Skeletal muscle cell (primary cell): ENCODE measurements around the gene RIT2.

Experiments used
- DNase-seq: peaks from one replicate; pipeline ENCODE4 v3.0.0-alpha.2; 2010; ENCODE audit warnings: low read depth
- H3K4me3 ChIP-seq: 2 replicates; pipeline ENCODE4 v1.5.1; 2011; ENCODE audit warnings: low read depth, mild to moderate bottlenecking, control low read depth, low read length, moderate library complexity

The RIT2 gene

DNA sequence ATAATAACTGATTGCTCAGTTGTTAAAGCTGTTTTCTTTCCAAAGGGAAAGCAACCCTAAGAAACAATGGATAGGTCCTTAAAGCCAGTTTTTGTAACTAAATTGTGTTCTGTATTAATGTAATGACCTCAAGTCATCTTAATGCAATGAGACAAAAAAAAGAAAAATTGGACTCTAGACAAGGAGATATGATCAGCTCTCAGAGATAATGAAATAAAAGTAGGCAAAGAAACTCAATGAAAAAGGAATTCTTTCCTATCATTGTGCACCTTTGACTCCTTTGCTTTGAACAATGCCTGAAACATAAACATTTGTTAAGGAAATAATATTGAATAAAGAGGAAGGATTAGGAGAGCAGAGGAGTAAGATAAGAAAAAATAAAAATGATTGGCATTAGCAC lies 86.1 kb downstream of the RIT2 start:
- H3K4me3 ChIP-seq: no peak overlapping the region
- no peak for DNase-seq

GRCh38 chr18:43022874-43023273 lies 92.6 kb downstream of the RIT2 start:
- no peak overlapping the region for H3K4me3 ChIP-seq
- DNase-seq: no peak

GRCh38 chr18:43017622-43018021 lies 97.9 kb downstream of the RIT2 start:
- H3K4me3 ChIP-seq: no peak overlapping the region
- no peak for DNase-seq

GRCh38 chr18:43013486-43013885 lies 102.0 kb downstream of the RIT2 start:
- DNase-seq: no peak
- no peak overlapping the region for H3K4me3 ChIP-seq

- no peak overlapping the region for H3K4me3 ChIP-seq
- DNase-seq: no peak
Measured at GRCh38 chr18:43012951-43013350, 102.5 kb downstream of the RIT2 start.

DNA sequence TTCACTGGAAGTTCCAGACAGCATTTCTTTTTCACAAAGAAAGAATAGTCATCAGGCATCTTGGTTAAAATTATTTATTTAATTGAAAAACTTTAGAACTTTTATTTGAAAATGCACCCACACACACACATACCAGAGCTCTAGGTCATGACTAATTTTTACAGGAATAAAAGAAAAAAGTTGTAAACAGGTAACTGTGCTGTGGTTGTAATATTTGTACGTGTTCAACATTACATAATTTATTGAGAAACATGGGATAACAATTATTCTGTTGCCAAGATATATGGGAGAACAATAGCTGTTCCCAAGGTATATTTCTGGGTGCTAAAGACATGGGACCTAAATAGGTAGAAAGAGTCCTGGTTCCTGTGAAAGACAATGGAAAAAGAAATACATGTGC lies 104.9 kb downstream of the RIT2 start:
- H3K4me3 ChIP-seq: no peak overlapping the region
- no peak for DNase-seq

- no peak overlapping the region for H3K4me3 ChIP-seq
- no peak for DNase-seq
Measured at GRCh38 chr18:43009674-43010073, 105.8 kb downstream of the RIT2 start.

DNA sequence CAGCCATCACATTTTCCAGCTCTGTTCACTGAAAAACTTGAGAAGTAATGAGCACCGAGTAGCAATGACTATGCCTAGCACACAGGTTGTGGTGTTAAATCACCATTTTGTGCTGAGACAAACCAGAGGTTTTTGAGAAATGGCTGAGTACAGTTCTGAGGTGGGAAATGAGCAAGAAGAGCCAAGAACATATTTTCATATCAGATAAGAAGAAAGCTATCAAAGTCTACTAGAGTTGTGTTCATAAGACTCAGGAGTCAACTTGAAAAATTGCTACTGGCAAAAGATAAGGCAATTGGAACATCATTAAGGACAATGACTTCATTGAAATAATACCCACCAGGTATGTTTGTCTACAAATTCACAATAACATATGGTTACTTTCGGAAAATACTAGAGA lies 108.1 kb downstream of the RIT2 start:
- no peak overlapping the region for H3K4me3 ChIP-seq
- DNase-seq: no peak

DNA sequence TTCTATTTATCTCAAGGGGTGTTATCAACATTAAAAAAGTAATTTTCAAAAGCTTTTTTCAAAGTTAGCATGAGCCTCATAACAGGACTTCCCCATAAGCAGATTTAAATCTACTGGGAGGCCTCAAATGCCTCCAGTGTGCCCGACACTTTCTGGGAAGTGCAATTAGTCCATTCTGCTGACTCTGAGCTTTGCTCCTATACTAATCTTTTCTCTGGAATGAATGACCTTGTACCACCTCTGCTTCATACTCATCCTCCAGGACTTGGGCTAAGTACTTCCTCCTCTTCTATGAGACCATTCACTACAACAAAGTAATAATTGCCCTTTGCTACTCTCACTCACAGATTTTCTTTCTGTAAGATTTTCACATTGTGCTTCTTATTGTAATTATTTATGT lies 111.1 kb downstream of the RIT2 start:
- no peak overlapping the region for H3K4me3 ChIP-seq
- DNase-seq: no peak

DNA sequence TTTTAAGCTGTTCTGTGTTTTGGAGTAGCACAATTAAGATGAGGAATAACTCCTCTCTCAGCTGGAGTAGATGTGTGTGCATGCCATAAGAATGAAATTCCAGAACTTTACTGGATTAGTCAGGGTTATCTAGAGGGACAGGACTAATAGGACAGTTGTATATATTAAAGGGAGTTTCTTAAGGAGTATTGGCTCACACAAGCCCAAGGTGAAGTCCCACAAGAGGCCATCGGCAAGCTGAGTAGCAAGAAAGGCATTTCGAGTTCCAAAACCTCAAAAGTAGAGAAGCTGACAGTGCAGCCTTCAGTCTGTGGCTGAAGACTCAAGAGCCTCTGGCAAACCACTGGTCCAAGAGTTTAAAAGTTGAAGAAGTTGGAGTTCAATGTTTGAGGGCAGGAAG lies 113.7 kb downstream of the RIT2 start:
- DNase-seq: no peak
- no peak overlapping the region for H3K4me3 ChIP-seq

- H3K4me3 ChIP-seq: no peak overlapping the region
- DNase-seq: no peak
Measured at GRCh38 chr18:42996824-42997223, 118.7 kb downstream of the RIT2 start.

GRCh38 chr18:42980426-42980825 lies 135.1 kb downstream of the RIT2 start:
- DNase-seq: peak; percentile 12
- no peak overlapping the region for H3K4me3 ChIP-seq

- DNase-seq: no peak
Measured at GRCh38 chr18:42977982-42978637, 137.4 kb downstream of the RIT2 start.

DNA sequence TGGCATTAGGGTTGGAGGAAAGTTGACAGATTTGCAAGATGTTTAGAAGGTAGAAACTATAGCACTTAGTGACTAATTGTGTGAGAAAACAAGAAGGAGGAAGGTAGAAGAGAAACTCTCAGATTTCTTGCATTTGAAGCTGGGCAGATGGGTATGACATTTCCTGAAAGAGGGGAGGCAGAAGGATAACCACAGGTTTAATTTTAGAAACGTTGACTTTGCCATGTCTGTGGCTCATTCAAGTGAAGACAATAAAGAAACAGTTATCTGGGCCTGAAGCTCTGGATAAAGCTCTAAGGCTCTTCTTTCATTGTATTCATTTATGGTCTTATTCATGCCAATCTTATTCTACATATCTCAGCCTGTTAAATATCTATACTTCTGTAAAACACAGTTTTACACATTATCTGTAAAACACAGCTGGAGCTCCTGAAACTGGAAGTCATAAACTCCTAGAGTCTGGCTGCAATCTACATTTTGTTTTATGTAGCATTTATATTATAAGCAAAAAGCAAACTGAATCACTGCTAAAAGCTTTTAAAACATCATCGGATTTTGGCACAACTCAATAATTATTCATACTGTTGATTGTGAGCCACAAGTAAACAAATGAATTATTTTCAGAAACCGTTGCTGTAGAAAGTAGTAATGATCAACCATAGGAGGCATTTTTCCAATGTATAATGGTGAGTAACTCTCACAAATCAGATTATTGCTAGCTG lies 138.5 kb downstream of the RIT2 start:
- no peak for DNase-seq

More at GRCh38 chr18:42977982-42978637, 137.4 kb downstream of the RIT2 start:
- no peak overlapping the region for H3K4me3 ChIP-seq

GRCh38 chr18:42969366-42969765 lies 146.1 kb downstream of the RIT2 start:
- H3K4me3 ChIP-seq: no peak overlapping the region
- DNase-seq: no peak

More for the DNA sequence above, 138.5 kb downstream of the RIT2 start:
- no peak overlapping the region for H3K4me3 ChIP-seq

DNA sequence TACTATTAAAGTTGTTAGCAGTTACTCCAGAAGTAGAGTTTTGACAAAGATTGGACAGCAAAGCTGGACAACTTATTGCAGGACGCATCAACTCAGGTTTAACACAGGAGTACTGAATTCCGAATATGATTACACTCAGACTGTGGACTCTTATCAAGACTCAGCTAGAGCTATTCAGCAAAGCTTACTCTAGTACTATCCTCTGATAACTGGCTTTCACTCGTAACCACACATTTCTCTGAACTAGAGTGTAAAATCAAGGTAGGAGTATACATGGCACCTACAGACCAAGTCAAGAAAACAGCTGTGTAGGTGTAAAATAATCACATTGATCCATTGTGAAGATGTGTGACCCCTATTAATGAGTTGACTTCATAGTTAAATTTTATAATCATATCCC lies 154.2 kb downstream of the RIT2 start:
- no peak overlapping the region for H3K4me3 ChIP-seq
- no peak for DNase-seq

DNA sequence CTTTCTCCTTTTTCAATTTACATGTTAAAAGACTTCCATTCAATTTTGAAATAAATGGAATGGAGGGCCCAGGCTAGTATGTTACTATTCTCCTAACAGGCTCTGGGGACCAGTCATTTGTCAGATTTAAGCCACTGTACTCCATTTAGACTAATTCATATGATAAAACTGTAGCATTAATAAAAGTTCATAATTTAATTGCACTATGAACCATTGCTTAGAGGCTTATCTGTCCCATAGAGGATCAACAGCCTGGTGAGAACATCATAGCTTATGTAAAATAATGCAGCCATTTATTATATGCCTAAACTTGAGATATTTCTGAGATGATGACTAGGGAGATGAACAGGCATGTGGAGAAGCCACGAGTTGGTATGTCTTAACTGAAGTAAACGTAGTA lies 156.0 kb downstream of the RIT2 start:
- no peak for DNase-seq
- H3K4me3 ChIP-seq: no peak overlapping the region

DNA sequence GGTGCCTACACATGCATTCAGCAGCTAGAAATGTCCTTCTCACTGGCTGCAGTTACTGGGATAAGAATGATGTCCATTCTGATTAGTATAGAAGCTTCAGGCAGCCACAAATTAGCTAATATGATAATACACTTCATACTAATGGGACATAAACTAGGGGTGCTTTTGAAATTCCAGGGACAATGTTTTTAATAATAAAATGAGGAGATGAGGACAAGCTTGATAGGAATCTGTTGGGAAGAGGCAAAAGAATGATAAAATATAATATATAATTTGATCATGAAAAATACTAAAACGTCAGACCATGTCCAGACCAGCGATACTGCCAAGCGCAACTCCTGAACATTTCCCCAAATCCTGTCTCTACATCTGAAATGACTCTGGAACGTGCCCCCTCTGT lies 157.1 kb downstream of the RIT2 start:
- H3K4me3 ChIP-seq: no peak overlapping the region
- no peak for DNase-seq

GRCh38 chr18:42956287-42956686 lies 159.2 kb downstream of the RIT2 start:
- DNase-seq: no peak

GRCh38 chr18:42954887-42955286 lies 160.6 kb downstream of the RIT2 start:
- DNase-seq: no peak
- no peak overlapping the region for H3K4me3 ChIP-seq

More at GRCh38 chr18:42956287-42956686, 159.2 kb downstream of the RIT2 start:
- no peak overlapping the region for H3K4me3 ChIP-seq

- no peak overlapping the region for H3K4me3 ChIP-seq
- no peak for DNase-seq
Measured at GRCh38 chr18:42953306-42953705, 162.2 kb downstream of the RIT2 start.
